Breast epithelium (tissue), 4 donors: ENCODE results near the gene HNRNPL. TPM values are rescaled to one million over a fixed set of nuclear protein-coding genes. Genes with fewer than 3 reads are reported as not detected.

Source experiments
- DNase-seq, 2 donors: peaks; one replicate each; pipeline ENCODE4 v3.0.0-alpha.2; 2019; ENCODE audit warnings: low spot score in 2 of 2
- H3K27ac ChIP-seq, 2 donors: fragments of 200-600 bp; sonication (generic) in 1 of 2; one replicate each; pipeline ENCODE4 v1.5.1; 2016 to 2019; ENCODE audit warnings: mild to moderate bottlenecking in 1 of 2
- H3K27me3 ChIP-seq, 2 donors: fragments of 200-600 bp; sonication (generic) in 1 of 2; one replicate each; pipeline versions ENCODE4 v1.5.1 to v1.6.0; 2017 to 2019; ENCODE audit warnings: control low read depth in 1 of 2, mild to moderate bottlenecking in 1 of 2
- H3K36me3 ChIP-seq: fragments of 200-600 bp; one replicate; pipeline ENCODE4 v1.5.1; 2019
- H3K4me1 ChIP-seq, 2 donors: fragments of 200-600 bp; sonication (generic); one replicate each; pipeline ENCODE4 v1.5.1; 2016 to 2019; ENCODE audit warnings: control low read depth in 1 of 2
- H3K4me3 ChIP-seq, 3 donors: fragments of 200-600 bp; sonication (generic); 1 replicate in 2 of 3; 2 replicates in 1 of 3; pipeline ENCODE4 v1.5.1; 2016 to 2019; ENCODE audit warnings: mild to moderate bottlenecking in 3 of 3, moderate library complexity in 2 of 3
- H3K9me3 ChIP-seq, 2 donors: fragments of 200-600 bp; sonication (generic) in 1 of 2; one replicate each; pipeline ENCODE4 v1.5.1; 2016 to 2019; ENCODE audit warnings: control low read depth in 1 of 2
- CTCF ChIP-seq, 3 donors: fragments of 450-650 bp; IDR thresholded peaks; one replicate each; pipeline ENCODE4 v1.5.1; 2016 to 2017; ENCODE audit warnings: antibody characterized with exemption in 3 of 3, mild to moderate bottlenecking in 3 of 3, moderate library complexity in 3 of 3
- POLR2A ChIP-seq: fragments of 450-650 bp; IDR thresholded peaks from one replicate; pipeline ENCODE4 v1.6.1; 2016; ENCODE audit warnings: antibody characterized with exemption, mild to moderate bottlenecking, moderate library complexity
- POLR2AphosphoS5 ChIP-seq, 3 donors: sonication (generic); formaldehyde crosslinking; IDR thresholded peaks; one replicate each; pipeline ENCODE4 v1.6.1; 2017; ENCODE audit warnings: antibody characterized with exemption in 3 of 3
- intact Hi-C: fragments of 100-400 bp; cut with DNase I; formaldehyde crosslinking; loops from one replicate; pipeline ENCODE4 v1.15.1; 2023; ENCODE audit warnings: low total_unique reads
- total RNA-seq, 3 donors: library from RNA; depleted of rRNA; stranded (reverse); fragments of >200 nt; gene quantifications; one replicate each; pipeline ENCODE4 v1.1.0, GENCODE V29; 2016

HNRNPL gene
- total RNA-seq, 3 donors from 2014 or later: 164 to 193 (median 168) TPM

GRCh38 chr19:38846097-38846496, 3.7 kb downstream of the HNRNPL start:
- H3K36me3 ChIP-seq: peaks cover 19% of the 10 kb centered on the region
- no peak for DNase-seq
- no peaks in the 10 kb centered on the region for H3K27me3 ChIP-seq
- intact Hi-C loops: loop anchor here (5.0 kb wide), 1 partner anchor 199 kb away; the partner anchor contains the start of gene ACTN4
- peak overlapping the region; percentile 13 to 34 for H3K27ac ChIP-seq
- H3K9me3 ChIP-seq: no peaks in the 10 kb centered on the region
- H3K4me1 ChIP-seq: peaks cover 0 to 16% of the 10 kb centered on the region in 2 donors
- TF ChIP-seq POLR2A (no peak), POLR2AphosphoS5 (IDR thresholded peaks at IDR 0.05) (no peak), CTCF (IDR thresholded peaks at IDR 0.05) (no peak)
- no peak overlapping the region for H3K4me3 ChIP-seq

- TF ChIP-seq CTCF (IDR thresholded peaks at IDR 0.05) (no peak), POLR2AphosphoS5 (IDR thresholded peaks at IDR 0.05) (no peak), POLR2A (no peak)
- Histone ChIP-seq H3K36me3 (peaks cover 25% of the 10 kb centered on the region), H3K4me1 (peaks cover 0 to 16% of the 10 kb centered on the region in 2 donors), H3K4me3 (no peak overlapping the region), H3K9me3 (no peaks in the 10 kb centered on the region), H3K27me3 (no peaks in the 10 kb centered on the region), H3K27ac (peak overlapping the region in 1 of 2 donors; percentile 34)
- intact Hi-C loops: loop anchor here (5.0 kb wide), 1 partner anchor 198 kb away; the partner anchor contains the start of gene ACTN4
- DNase-seq: no peak
Measured at GRCh38 chr19:38845374-38846024, 4.3 kb downstream of the HNRNPL start.

GRCh38 chr19:38844093-38844686, 5.6 kb downstream of the HNRNPL start:
- TF ChIP-seq POLR2AphosphoS5 (IDR thresholded peaks at IDR 0.05) (no peak), CTCF (IDR thresholded peaks at IDR 0.05) (no peak), POLR2A (no peak)
- DNase-seq: no peak
- Histone ChIP-seq H3K9me3 (no peaks in the 10 kb centered on the region), H3K27me3 (no peaks in the 10 kb centered on the region), H3K4me1 (peaks cover 0 to 16% of the 10 kb centered on the region in 2 donors), H3K4me3 (no peak overlapping the region), H3K36me3 (peaks cover 29% of the 10 kb centered on the region), H3K27ac (peak overlapping the region; percentile 21 to 36)
- intact Hi-C loops: no loop called here

- peak overlapping the region; percentile 21 to 36 for H3K27ac ChIP-seq
- peaks cover 29% of the 10 kb centered on the region for H3K36me3 ChIP-seq
- no peak for DNase-seq
- TF ChIP-seq CTCF (IDR thresholded peaks at IDR 0.05) (no peak), POLR2A (no peak), POLR2AphosphoS5 (IDR thresholded peaks at IDR 0.05) (no peak)
- H3K4me1 ChIP-seq: peaks cover 6 to 12% of the 10 kb centered on the region in 2 donors
- intact Hi-C loops: no loop called here
- H3K4me3 ChIP-seq: no peak overlapping the region
- no peaks in the 10 kb centered on the region for H3K9me3 ChIP-seq
- no peaks in the 10 kb centered on the region for H3K27me3 ChIP-seq
Measured at GRCh38 chr19:38843175-38843758, 6.5 kb downstream of the HNRNPL start.
